Omental fat pad (tissue), 4 donors: ENCODE data around the gene STC2. TPM values are rescaled to one million over a fixed set of nuclear protein-coding genes. Genes with fewer than 3 reads are reported as not detected.

ENCODE experiments used
- ATAC-seq: fragments of 150-250 bp; one replicate; pipeline ENCODE4 v1.9.1; 2016; ENCODE audit warnings: mild to moderate bottlenecking, moderate library complexity; ENCODE audit not compliant: low FRiP score
- DNase-seq: peaks from one replicate; pipeline ENCODE4 v3.0.0-alpha.2; 2019; ENCODE audit warnings: low spot score
- total RNA-seq, 4 donors: library from RNA; depleted of rRNA; stranded (reverse); fragments of >200 nt; gene quantifications; one replicate each; pipeline ENCODE4 v1.1.0, GENCODE V29; 2016
- TF ChIP-seq, protein P1 (sequence below), 3 donors: fragments of 450-650 bp; IDR thresholded peaks; one replicate each; pipeline ENCODE4 v1.5.1; 2016 to 2017; ENCODE audit warnings: antibody characterized with exemption in 3 of 3, mild to moderate bottlenecking in 3 of 3, moderate library complexity in 2 of 3

STC2 gene
- total RNA-seq, 4 donors from 2014 or later, result 15.8 to 45.9 (median 29.1) TPM

DNA sequence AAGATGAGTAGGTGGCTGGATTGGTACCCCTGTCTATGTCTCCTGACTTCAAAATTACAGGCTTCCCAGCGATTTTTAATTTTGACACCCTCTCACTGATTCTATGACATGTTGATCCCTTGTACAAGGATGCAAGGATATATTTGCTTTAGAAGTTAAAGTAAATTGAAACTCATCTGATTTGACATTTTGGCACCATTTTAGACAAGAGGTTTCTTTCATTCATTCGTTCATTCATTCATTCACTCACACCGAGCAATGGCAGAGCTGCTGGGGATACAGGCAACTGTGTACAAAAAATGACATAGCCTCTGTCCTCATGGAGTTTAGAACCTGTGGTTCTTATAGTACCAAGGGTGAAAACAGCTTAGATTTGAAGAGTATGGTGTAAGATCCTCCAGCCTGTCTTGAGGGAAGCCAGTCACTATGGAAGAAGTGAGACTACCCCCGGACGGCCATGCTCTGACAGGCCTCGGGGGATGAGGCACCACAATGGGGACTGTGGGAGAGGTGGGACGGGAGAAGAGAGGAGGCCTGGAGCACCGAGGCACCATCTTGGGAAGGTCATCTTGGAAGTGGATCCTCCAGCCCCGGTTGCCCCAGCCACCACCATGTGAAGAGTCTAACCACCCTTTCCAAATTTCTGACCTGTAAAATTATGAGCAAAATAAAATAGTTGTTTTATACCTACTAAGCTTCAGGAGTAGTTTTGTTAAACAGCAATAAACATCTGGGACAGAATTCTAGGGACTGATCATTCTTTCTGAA lies 16.2 kb downstream of the STC2 start:
- TF ChIP-seq, protein P1, sequence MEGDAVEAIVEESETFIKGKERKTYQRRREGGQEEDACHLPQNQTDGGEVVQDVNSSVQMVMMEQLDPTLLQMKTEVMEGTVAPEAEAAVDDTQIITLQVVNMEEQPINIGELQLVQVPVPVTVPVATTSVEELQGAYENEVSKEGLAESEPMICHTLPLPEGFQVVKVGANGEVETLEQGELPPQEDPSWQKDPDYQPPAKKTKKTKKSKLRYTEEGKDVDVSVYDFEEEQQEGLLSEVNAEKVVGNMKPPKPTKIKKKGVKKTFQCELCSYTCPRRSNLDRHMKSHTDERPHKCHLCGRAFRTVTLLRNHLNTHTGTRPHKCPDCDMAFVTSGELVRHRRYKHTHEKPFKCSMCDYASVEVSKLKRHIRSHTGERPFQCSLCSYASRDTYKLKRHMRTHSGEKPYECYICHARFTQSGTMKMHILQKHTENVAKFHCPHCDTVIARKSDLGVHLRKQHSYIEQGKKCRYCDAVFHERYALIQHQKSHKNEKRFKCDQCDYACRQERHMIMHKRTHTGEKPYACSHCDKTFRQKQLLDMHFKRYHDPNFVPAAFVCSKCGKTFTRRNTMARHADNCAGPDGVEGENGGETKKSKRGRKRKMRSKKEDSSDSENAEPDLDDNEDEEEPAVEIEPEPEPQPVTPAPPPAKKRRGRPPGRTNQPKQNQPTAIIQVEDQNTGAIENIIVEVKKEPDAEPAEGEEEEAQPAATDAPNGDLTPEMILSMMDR (IDR thresholded peaks at IDR 0.05), result no peak
- ATAC-seq (no peak), DNase-seq (no peak)

DNA sequence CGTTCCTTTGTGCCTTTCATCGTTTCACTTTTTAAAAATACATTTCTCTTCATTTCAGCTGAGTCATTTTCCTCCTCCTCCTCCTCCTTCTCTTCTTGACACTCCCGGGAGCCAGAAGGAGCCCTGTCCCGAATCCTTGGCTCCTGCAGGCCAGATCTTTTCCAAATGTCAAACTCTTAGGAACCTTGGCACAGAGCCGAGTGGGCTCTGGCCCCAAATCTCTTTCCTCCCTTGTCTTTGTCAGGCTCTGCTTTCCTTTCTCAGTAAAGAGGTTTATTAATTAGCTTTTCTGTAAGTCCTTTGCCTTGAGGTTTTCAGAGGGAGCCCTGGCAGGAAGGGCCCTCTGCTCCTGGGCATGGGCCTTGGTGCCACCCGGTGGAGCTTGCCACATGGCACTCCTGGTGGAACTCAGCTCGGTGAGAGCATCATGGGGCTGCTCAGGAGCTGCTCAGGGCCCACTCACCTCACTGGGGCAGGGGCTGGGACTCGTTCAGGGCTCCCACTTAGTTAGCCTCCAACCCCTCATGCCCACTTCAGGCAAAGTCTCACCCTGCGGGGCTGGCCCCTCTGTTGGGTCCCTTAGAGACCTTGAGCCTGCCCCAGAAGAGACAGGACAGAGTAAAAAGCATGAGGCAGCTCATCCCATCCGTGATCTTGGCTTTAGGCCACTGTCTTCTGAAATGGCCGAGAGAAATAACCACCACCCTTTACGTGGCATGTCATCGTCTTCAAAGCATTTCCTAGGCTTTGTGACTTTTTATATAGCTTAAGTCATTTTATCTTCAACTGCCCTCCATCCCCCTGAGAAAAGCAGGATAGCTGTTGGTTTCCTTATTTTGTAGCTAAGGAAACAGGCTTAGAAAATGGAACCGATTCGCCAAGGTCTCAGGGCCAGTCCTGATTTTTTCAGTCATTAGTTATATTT lies 17.1 kb downstream of the STC2 start:
- ATAC-seq (peak; percentile 35), DNase-seq (no peak)
- TF ChIP-seq, protein P1 (IDR thresholded peaks at IDR 0.05), result no peak

- no peak for ATAC-seq
- TF ChIP-seq, protein P1 (IDR thresholded peaks at IDR 0.05), result no peak
- DNase-seq, result no peak
Measured at GRCh38 chr5:173310218-173310769, 17.9 kb downstream of the STC2 start.

- TF ChIP-seq, protein P1 (IDR thresholded peaks at IDR 0.05), result no peak
- ATAC-seq (no peak), DNase-seq (no peak)
Measured at GRCh38 chr5:173309731-173310130, 18.5 kb downstream of the STC2 start.

DNA sequence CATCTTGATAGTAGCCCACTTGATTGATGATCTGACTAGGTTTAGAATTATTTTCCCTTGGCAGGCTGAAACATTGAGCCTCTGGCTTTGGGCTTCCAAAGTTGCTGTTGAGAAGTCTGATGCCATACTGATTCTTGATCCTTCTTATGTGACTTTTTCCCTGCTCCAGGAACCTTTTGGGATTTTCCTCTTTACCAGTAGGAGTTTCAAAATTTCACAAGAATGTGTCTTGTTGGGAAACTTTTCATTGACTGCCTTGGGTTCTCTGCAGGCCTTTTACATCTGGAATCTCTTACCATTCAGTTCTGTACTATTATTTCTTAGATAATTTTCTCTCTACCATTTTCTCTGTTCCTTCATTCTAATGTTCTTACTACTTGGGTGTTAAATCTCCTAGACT lies 20.0 kb downstream of the STC2 start:
- DNase-seq, result no peak
- TF ChIP-seq, protein P1 (IDR thresholded peaks at IDR 0.05), result no peak
- no peak for ATAC-seq

DNA sequence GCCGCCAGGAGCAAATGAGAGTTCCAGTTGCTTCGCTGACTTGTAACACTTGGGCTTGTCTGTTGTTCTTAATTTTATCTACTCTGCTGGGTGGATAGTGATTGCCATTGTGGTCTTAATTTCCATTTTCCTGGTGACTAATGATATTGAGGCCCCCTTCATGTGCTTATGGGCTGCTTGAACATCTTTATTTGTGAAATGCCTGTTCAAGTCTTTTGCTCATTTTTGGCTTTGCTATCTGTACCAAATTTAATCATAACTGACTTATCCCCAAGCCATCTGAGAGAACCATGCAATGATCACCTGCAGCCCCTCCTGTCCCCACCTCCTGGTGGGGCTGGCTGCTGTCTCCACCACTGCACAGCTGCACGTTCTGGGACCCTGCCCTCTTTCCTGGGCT lies 20.5 kb downstream of the STC2 start:
- no peak for ATAC-seq
- no peak for DNase-seq
- TF ChIP-seq, protein P1 (IDR thresholded peaks at IDR 0.05), result no peak
